ENCODE results near the gene CUL2.
"Not testable (repeated sequence)": the region's sequence is repeated elsewhere in the genome, so short reads cannot be mapped to it uniquely, and the experiment has no call there.

CUL2 gene

GRCh38 chr10:35017608-35018007, 72.5 kb downstream of the CUL2 start:
- no peak for DNase-seq

- DNase-seq: no peak
Measured at GRCh38 chr10:35015843-35016408, 74.2 kb downstream of the CUL2 start.

- DNase-seq: no peak
Measured at GRCh38 chr10:35012781-35013180, 77.4 kb downstream of the CUL2 start.

- DNase-seq: no peak
Measured at GRCh38 chr10:35011771-35012191, 78.4 kb downstream of the CUL2 start.

GRCh38 chr10:35007858-35008301, 82.3 kb downstream of the CUL2 start:
- no peak for DNase-seq

- DNase-seq: no peak
Measured at GRCh38 chr10:35006836-35007235, 83.3 kb downstream of the CUL2 start.

GRCh38 chr10:35005868-35006267, 84.3 kb downstream of the CUL2 start:
- DNase-seq: no peak

- DNase-seq: no peak
Measured at GRCh38 chr10:35004651-35005050, 85.5 kb downstream of the CUL2 start.

GRCh38 chr10:35003906-35004305, 86.2 kb downstream of the CUL2 start:
- DNase-seq: no peak

- DNase-seq: no peak
Measured at GRCh38 chr10:35000936-35001335, 89.2 kb downstream of the CUL2 start.

GRCh38 chr10:34999532-34999931, 90.6 kb downstream of the CUL2 start:
- no peak for DNase-seq

GRCh38 chr10:34998940-34999339, 91.2 kb downstream of the CUL2 start:
- DNase-seq: no peak

- peak; percentile 32 for DNase-seq
Measured at GRCh38 chr10:34996843-34997242, 93.3 kb downstream of the CUL2 start.

- DNase-seq: no peak
Measured at GRCh38 chr10:34995925-34996324, 94.2 kb downstream of the CUL2 start.

- peak; percentile 56 for DNase-seq
Measured at GRCh38 chr10:34994565-34995142, 95.5 kb downstream of the CUL2 start.

- DNase-seq: no peak
Measured at GRCh38 chr10:34993782-34994181, 96.4 kb downstream of the CUL2 start.

GRCh38 chr10:34991117-34991516, 99.0 kb downstream of the CUL2 start:
- not testable (repeated sequence) for DNase-seq

- no peak for DNase-seq
Measured at GRCh38 chr10:34988397-34989067, 101.6 kb downstream of the CUL2 start.

GRCh38 chr10:34985823-34986222, 104.3 kb downstream of the CUL2 start:
- DNase-seq: no peak

GRCh38 chr10:34985146-34985545, 105.0 kb downstream of the CUL2 start:
- no peak for DNase-seq

- no peak for DNase-seq
Measured at GRCh38 chr10:34981844-34982243, 108.3 kb downstream of the CUL2 start.

- no peak for DNase-seq
Measured at GRCh38 chr10:34979938-34980337, 110.2 kb downstream of the CUL2 start.

GRCh38 chr10:34978080-34978479, 112.1 kb downstream of the CUL2 start:
- no peak for DNase-seq

- DNase-seq: not testable (repeated sequence)
Measured at GRCh38 chr10:34976380-34976910, 113.7 kb downstream of the CUL2 start.

All from femur (tissue), 1 donor.